MM.1S (cell line): ENCODE measurements around the gene SRSF5.
"Not testable (repeated sequence)": the region's sequence is repeated elsewhere in the genome, so short reads cannot be mapped to it uniquely, and the experiment has no call there.

Source experiments
- CTCF ChIP-seq: fragments of 300-600 bp; sonication (generic); IDR thresholded peaks from 2 replicates; pipeline ENCODE4 v1.5.1; 2016; ENCODE audit warnings: antibody characterized with exemption, low read length, mixed read lengths
- EZH2 ChIP-seq: fragments of 300-600 bp; sonication (generic); optimal IDR thresholded peaks from 2 replicates; pipeline ENCODE3; 2017; ENCODE audit warnings: low read depth, mild to moderate bottlenecking, antibody characterized with exemption, low read length, mixed read lengths
- EZH2phosphoT487 ChIP-seq: fragments of 300-600 bp; sonication (generic); IDR thresholded peaks from 2 replicates; pipeline ENCODE4 v1.6.1; 2018; ENCODE audit warnings: antibody characterized with exemption, low read length

- not testable (repeated sequence) for TF ChIP-seq EZH2phosphoT487, CTCF, EZH2
Observed at GRCh38 chr14:69718614-69719013, 48.3 kb upstream of the SRSF5 start.
